ENCODE measurements around the gene RPL32.
A peak's percentile ranks its signal among the peaks of the same experiment; 100 is the strongest.

Gene RPL32

GRCh38 chr3:12877040-12877439 is 35.7 kb upstream of the RPL32 start:
- DNase-seq (ENCODE audit: low spot score in 2 of 2) (no peak), ATAC-seq (ENCODE audit: low read depth) (no peak)
- H3K27ac Mint-ChIP-seq = no peak overlapping the region
- H3K27me3 Mint-ChIP-seq = no peaks in the 10 kb centered on the region
- H3K9me3 Mint-ChIP-seq = no peaks in the 10 kb centered on the region
- peaks cover 4% of the 10 kb centered on the region for H3K4me1 Mint-ChIP-seq
- H3K36me3 Mint-ChIP-seq = no peaks in the 10 kb centered on the region
- H3K4me3 Mint-ChIP-seq = no peak overlapping the region

- H3K9me3 Mint-ChIP-seq = no peaks in the 10 kb centered on the region
- ATAC-seq (ENCODE audit: low read depth) (peak; percentile 53), DNase-seq (ENCODE audit: low spot score in 2 of 2) (no peak)
- H3K27ac Mint-ChIP-seq = no peak overlapping the region
- H3K36me3 Mint-ChIP-seq = no peaks in the 10 kb centered on the region
- H3K4me1 Mint-ChIP-seq = peaks cover 4% of the 10 kb centered on the region
- no peaks in the 10 kb centered on the region for H3K27me3 Mint-ChIP-seq
- peak overlapping the region; percentile 21 for H3K4me3 Mint-ChIP-seq
These were observed 34.8 kb upstream of the RPL32 start for GRCh38 chr3:12875857-12876836.

DNA sequence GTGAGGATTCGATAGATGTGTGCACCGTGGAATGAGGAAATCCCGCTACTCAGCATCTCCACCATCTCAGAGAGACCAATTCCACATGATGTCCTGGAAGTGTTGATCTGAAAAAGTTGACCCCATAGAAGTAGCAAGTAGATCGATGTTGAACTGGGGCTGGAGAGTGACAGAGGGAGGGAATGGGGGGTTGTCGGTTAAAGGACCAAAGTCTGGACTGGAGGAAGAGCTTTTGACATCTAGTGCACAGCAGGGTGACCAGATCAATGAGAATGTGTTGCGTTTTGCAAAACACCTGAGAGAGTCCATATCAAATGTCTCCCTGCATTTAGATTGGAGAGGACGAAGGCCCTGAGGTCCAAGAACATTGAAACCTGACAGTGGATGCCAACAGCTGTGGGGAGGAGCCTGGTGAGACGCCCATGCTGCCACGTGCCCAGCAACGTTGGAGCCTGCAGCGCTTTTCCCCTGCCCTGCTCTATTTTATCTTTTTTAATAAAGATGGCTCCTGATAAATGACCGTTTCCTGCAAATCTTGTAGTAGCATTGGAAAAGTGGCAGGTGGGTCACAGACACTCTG is 30.1 kb upstream of the RPL32 start:
- ATAC-seq (ENCODE audit: low read depth) = no peak
- no peaks in the 10 kb centered on the region for H3K36me3 Mint-ChIP-seq
- DNase-seq (ENCODE audit: low spot score in 2 of 2) = no peak
- H3K4me1 Mint-ChIP-seq = peaks cover 19% of the 10 kb centered on the region
- no peak overlapping the region for H3K27ac Mint-ChIP-seq
- no peak overlapping the region for H3K4me3 Mint-ChIP-seq
- H3K27me3 Mint-ChIP-seq = peaks cover 2% of the 10 kb centered on the region
- H3K9me3 Mint-ChIP-seq = no peaks in the 10 kb centered on the region

- H3K4me1 Mint-ChIP-seq = peaks cover 19% of the 10 kb centered on the region
- H3K36me3 Mint-ChIP-seq = no peaks in the 10 kb centered on the region
- H3K27ac Mint-ChIP-seq = no peak overlapping the region
- DNase-seq (ENCODE audit: low spot score in 2 of 2) (peak in 1 of 2 donors; percentile 47), ATAC-seq (ENCODE audit: low read depth) (peak; percentile 83)
- H3K4me3 Mint-ChIP-seq = peak overlapping the region; percentile 18
- peaks cover 4% of the 10 kb centered on the region for H3K27me3 Mint-ChIP-seq
- peaks cover 1% of the 10 kb centered on the region for H3K9me3 Mint-ChIP-seq
These were observed 29.6 kb upstream of the RPL32 start for GRCh38 chr3:12870942-12871341.

GRCh38 chr3:12869035-12869621 is 27.8 kb upstream of the RPL32 start:
- H3K4me3 Mint-ChIP-seq = peak overlapping the region; percentile 85
- peaks cover 19% of the 10 kb centered on the region for H3K4me1 Mint-ChIP-seq
- no peaks in the 10 kb centered on the region for H3K36me3 Mint-ChIP-seq
- no peak overlapping the region for H3K27ac Mint-ChIP-seq
- no peak for DNase-seq (ENCODE audit: low spot score in 2 of 2)
- H3K27me3 Mint-ChIP-seq = peaks cover 4% of the 10 kb centered on the region
- peak; percentile 8 for ATAC-seq (ENCODE audit: low read depth)
- H3K9me3 Mint-ChIP-seq = peaks cover 4% of the 10 kb centered on the region

DNA sequence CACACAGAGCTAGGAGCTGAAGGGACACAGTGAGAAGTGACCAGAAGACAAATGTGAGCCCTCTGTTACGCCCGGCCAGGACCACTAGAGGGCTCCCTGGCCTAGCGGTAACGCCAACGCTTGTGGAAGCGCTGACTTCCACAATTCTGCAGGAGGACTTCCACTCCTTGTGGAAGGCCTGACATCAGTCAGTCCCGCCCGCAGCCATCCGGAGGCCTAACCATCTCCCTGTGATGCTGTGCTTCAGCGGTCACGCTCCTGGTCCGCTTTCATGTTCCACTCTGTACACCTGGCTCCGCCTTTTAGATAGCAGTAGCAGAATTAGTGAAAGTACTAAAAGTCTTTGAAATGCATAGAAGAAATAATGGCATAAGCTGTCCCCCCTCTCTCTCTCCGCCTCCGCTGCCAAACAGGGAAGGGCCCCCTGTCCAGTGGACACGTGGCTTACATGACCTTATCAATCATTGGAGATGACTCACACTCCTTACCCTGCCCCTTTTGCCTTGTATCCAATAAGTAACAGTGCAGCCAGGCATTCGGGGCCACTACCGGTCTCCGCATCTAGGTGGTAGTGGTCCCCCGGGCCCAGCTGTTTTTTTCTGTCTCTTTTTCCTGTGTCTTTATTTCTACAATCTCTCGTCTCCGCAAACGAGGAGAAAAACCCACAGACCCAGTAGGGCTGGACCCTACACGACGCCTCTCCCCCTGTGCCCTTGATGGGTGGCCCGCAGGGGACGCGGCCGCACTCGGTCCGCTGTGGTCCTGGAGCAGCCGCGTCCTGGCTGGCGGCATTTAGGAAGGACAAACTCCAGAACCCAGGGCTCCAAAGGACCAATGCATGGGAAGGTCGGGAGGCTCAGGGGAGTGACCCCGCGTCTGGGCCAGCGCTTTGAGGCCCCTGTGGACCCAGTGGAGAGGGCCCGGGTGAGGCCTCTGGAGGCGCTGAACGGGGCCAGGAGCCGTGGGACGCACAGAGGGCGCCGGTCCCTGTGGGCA is 27.0 kb upstream of the RPL32 start:
- peaks cover 4% of the 10 kb centered on the region for H3K27me3 Mint-ChIP-seq
- H3K27ac Mint-ChIP-seq = no peak overlapping the region
- ATAC-seq (ENCODE audit: low read depth) (peak; percentile 54), DNase-seq (ENCODE audit: low spot score in 2 of 2) (peak in 1 of 2 donors; percentile 44)
- H3K4me3 Mint-ChIP-seq = peak overlapping the region; percentile 85
- no peaks in the 10 kb centered on the region for H3K36me3 Mint-ChIP-seq
- H3K4me1 Mint-ChIP-seq = peaks cover 19% of the 10 kb centered on the region
- H3K9me3 Mint-ChIP-seq = peaks cover 4% of the 10 kb centered on the region

DNA sequence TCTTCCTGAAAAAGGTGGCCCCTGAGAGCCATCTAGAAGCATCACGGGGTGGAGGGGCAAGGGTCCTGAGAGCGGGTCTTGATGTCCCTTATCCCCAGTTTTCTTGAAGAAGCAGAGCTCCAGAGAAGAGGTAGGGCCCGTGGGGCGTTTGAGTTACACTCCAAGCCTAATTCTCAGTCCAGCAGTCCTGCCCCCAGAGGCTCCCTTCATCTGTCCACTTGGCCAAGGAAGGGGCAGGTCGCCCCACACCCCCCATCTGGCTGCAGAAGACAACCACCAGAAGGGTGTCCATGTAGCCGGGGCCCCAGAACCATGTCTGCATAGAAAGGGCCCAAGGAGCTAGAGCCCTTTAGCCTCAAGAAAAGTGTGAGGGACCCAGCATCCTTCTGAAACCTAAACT is 25.5 kb upstream of the RPL32 start:
- ATAC-seq (ENCODE audit: low read depth) = no peak
- DNase-seq (ENCODE audit: low spot score in 2 of 2) = no peak
- peaks cover 19% of the 10 kb centered on the region for H3K4me1 Mint-ChIP-seq
- no peaks in the 10 kb centered on the region for H3K36me3 Mint-ChIP-seq
- H3K4me3 Mint-ChIP-seq = no peak overlapping the region
- H3K9me3 Mint-ChIP-seq = peaks cover 4% of the 10 kb centered on the region
- H3K27me3 Mint-ChIP-seq = peaks cover 4% of the 10 kb centered on the region
- no peak overlapping the region for H3K27ac Mint-ChIP-seq

DNA sequence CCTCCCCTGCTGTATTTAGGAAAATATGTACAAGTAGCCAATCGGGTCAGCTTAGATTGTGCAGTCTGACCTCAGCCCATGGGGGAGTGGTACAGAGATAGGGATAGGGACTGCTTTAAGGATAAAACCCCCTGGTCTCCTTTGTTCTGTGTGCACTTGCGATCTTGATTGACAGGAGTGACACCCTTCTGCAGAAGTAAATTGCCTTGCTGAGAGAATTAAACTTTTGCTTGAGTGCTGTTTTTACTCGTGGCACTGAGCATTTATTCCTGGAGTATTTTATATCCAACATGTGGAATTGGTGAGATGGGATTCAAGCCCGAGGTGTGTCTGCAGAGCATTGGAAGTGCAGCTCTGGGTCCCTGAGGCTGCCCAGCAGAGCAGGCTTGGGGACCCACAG is 23.9 kb upstream of the RPL32 start:
- H3K27ac Mint-ChIP-seq = no peak overlapping the region
- peaks cover 9% of the 10 kb centered on the region for H3K4me1 Mint-ChIP-seq
- ATAC-seq (ENCODE audit: low read depth) (no peak), DNase-seq (ENCODE audit: low spot score in 2 of 2) (no peak)
- H3K4me3 Mint-ChIP-seq = no peak overlapping the region
- H3K27me3 Mint-ChIP-seq = peaks cover 4% of the 10 kb centered on the region
- H3K36me3 Mint-ChIP-seq = no peaks in the 10 kb centered on the region
- peaks cover 4% of the 10 kb centered on the region for H3K9me3 Mint-ChIP-seq

GRCh38 chr3:12862387-12862786 is 21.0 kb upstream of the RPL32 start:
- H3K27me3 Mint-ChIP-seq = peaks cover 6% of the 10 kb centered on the region
- H3K27ac Mint-ChIP-seq = no peak overlapping the region
- DNase-seq (ENCODE audit: low spot score in 2 of 2) = no peak
- H3K36me3 Mint-ChIP-seq = no peaks in the 10 kb centered on the region
- no peaks in the 10 kb centered on the region for H3K4me1 Mint-ChIP-seq
- ATAC-seq (ENCODE audit: low read depth) = no peak
- H3K4me3 Mint-ChIP-seq = no peak overlapping the region
- peaks cover 4% of the 10 kb centered on the region for H3K9me3 Mint-ChIP-seq

GRCh38 chr3:12861611-12862010 is 20.2 kb upstream of the RPL32 start:
- no peak overlapping the region for H3K27ac Mint-ChIP-seq
- no peak for ATAC-seq (ENCODE audit: low read depth)
- no peak overlapping the region for H3K4me3 Mint-ChIP-seq
- no peaks in the 10 kb centered on the region for H3K4me1 Mint-ChIP-seq
- H3K36me3 Mint-ChIP-seq = no peaks in the 10 kb centered on the region
- H3K9me3 Mint-ChIP-seq = peaks cover 4% of the 10 kb centered on the region
- H3K27me3 Mint-ChIP-seq = peaks cover 4% of the 10 kb centered on the region
- no peak for DNase-seq (ENCODE audit: low spot score in 2 of 2)

DNA sequence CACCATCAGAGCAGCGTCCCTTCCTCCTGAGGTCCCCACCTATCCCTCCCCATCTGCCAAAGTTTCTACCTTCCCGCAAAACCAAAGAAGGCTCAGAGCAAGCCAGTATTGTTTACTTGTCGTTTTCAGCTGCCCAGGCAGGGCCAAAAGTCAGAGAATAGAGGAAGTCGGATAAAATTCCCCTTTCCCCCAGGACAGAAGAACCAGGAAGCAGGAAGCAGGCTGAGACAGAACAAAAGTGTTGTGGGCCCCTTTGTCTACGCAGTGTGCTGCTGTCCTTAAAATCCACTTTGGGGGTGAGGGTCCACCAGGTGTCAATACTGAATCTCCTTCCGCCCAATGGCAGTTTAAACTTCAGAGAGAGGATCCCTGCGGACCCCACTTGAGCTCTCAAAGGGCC is 18.5 kb upstream of the RPL32 start:
- ATAC-seq (ENCODE audit: low read depth) (no peak), DNase-seq (ENCODE audit: low spot score in 2 of 2) (no peak)
- Mint-ChIP-seq H3K4me1 (peaks cover 2% of the 10 kb centered on the region), H3K4me3 (no peak overlapping the region), H3K27me3 (peaks cover 5% of the 10 kb centered on the region), H3K9me3 (no peaks in the 10 kb centered on the region), H3K36me3 (no peaks in the 10 kb centered on the region), H3K27ac (no peak overlapping the region)

GRCh38 chr3:12856626-12857025 is 15.3 kb upstream of the RPL32 start:
- Mint-ChIP-seq H3K4me1 (peaks cover 2% of the 10 kb centered on the region), H3K36me3 (no peaks in the 10 kb centered on the region), H3K27ac (no peak overlapping the region), H3K4me3 (no peak overlapping the region), H3K9me3 (no peaks in the 10 kb centered on the region), H3K27me3 (peaks cover 8% of the 10 kb centered on the region)
- no peak for ATAC-seq (ENCODE audit: low read depth)
- DNase-seq (ENCODE audit: low spot score in 2 of 2) = no peak

DNA sequence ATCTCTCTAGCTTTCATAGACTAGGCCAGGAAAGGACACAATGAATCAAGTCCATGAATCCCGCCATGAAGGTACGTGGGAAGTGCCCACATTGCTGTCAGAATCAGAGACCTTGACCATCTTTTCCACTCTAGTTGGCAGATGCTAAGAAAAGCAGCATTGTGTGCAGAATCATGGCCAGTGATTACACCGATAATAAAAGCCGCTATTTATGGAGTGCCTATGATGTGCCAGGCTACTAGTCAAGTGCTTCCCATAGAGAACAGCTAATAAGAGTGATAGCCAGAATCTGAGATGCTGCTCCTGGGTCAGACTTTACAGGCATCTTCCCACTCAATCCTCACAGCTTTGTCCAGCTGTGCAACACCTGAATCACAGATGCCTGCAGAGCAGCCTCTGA is 13.2 kb upstream of the RPL32 start:
- Mint-ChIP-seq H3K9me3 (no peaks in the 10 kb centered on the region), H3K27me3 (peaks cover 11% of the 10 kb centered on the region), H3K4me1 (peaks cover 2% of the 10 kb centered on the region), H3K4me3 (no peak overlapping the region), H3K36me3 (no peaks in the 10 kb centered on the region), H3K27ac (no peak overlapping the region)
- ATAC-seq (ENCODE audit: low read depth) = no peak
- no peak for DNase-seq (ENCODE audit: low spot score in 2 of 2)
